Keratinocyte (primary cell): ENCODE measurements around the gene MAPT. TPM values are rescaled to one million over a fixed set of nuclear protein-coding genes. Genes with fewer than 3 reads are reported as not detected.

Source experiments
- DNase-seq: peaks from one replicate; pipeline ENCODE4 v3.0.0-alpha.2; 2011; ENCODE audit warnings: low read depth, missing footprints, low spot score
- FAIRE-seq: peaks from 2 replicates; lab custom pipeline; 2011; peaks lifted over from hg19 to GRCh38; lab: Jason Lieb, UNC
- H2AFZ ChIP-seq: 2 replicates; pipeline ENCODE4 v1.6.0; 2012; ENCODE audit warnings: low read length, control low read depth, inconsistent platforms; ENCODE audit not compliant: control insufficient read depth
- H3K27ac ChIP-seq: 2 replicates; pipeline ENCODE4 v1.5.1; 2011; ENCODE audit warnings: low read length; ENCODE audit not compliant: control insufficient read depth, insufficient read depth
- H3K27me3 ChIP-seq: 3 replicates; pipeline ENCODE4 v1.6.0; 2011; ENCODE audit warnings: low read length; ENCODE audit not compliant: control insufficient read depth, insufficient read depth; ENCODE audit errors: extremely low read depth
- H3K36me3 ChIP-seq, 2 experiments: 2 replicates in 1 of 2; 3 replicates in 1 of 2; pipeline ENCODE4 v1.5.1; 2011; ENCODE audit warnings: low read length in 2 of 2, mild to moderate bottlenecking in 1 of 2; ENCODE audit not compliant: control insufficient read depth in 2 of 2, insufficient read depth in 2 of 2; ENCODE audit errors: extremely low read depth in 1 of 2
- H3K4me1 ChIP-seq: 3 replicates; pipeline ENCODE4 v1.5.1; 2011; ENCODE audit warnings: low read length; ENCODE audit not compliant: control insufficient read depth, insufficient read depth; ENCODE audit errors: extremely low read depth
- H3K4me2 ChIP-seq: 3 replicates; pipeline ENCODE4 v1.6.0; 2011; ENCODE audit warnings: low read depth, low read length; ENCODE audit not compliant: control insufficient read depth, insufficient read depth; ENCODE audit errors: extremely low read depth
- H3K4me3 ChIP-seq, 3 experiments: fragments of 200-600 bp in 1 of 3; sonication (generic) in 1 of 3; 2 replicates in 2 of 3; 3 replicates in 1 of 3; pipeline ENCODE4 v1.5.1; 2011 to 2016; ENCODE audit warnings: low read length in 3 of 3, mild to moderate bottlenecking in 3 of 3, control low read depth in 2 of 3, inconsistent platforms in 1 of 3, low read depth in 1 of 3, mixed read lengths in 1 of 3, mixed run types in 1 of 3, moderate library complexity in 1 of 3; ENCODE audit not compliant: control insufficient read depth in 2 of 3, insufficient read depth in 2 of 3; ENCODE audit errors: extremely low read depth in 1 of 3
- H3K79me2 ChIP-seq: 2 replicates; pipeline ENCODE4 v1.6.0; 2012; ENCODE audit warnings: low read length; ENCODE audit not compliant: control insufficient read depth, insufficient read depth
- H3K9ac ChIP-seq: 3 replicates; pipeline ENCODE4 v1.6.0; 2011; ENCODE audit warnings: low read length; ENCODE audit not compliant: control insufficient read depth, insufficient read depth; ENCODE audit errors: extremely low read depth
- H3K9me1 ChIP-seq: 3 replicates; pipeline ENCODE4 v1.6.0; 2011; ENCODE audit warnings: low read length; ENCODE audit not compliant: control insufficient read depth, insufficient read depth; ENCODE audit errors: extremely low read depth
- H3K9me3 ChIP-seq: 2 replicates; pipeline ENCODE4 v1.5.1; 2012; ENCODE audit warnings: low read depth, low read length; ENCODE audit not compliant: control insufficient read depth
- H4K20me1 ChIP-seq: 3 replicates; pipeline ENCODE4 v1.6.0; 2011; ENCODE audit warnings: low read length; ENCODE audit not compliant: control insufficient read depth, insufficient read depth; ENCODE audit errors: extremely low read depth
- CTCF ChIP-seq, 3 experiments: IDR thresholded peaks in 1 of 3; conservative IDR thresholded peaks in 1 of 3; optimal IDR thresholded peaks in 1 of 3; 2 replicates in 2 of 3; 3 replicates in 1 of 3; pipeline versions ENCODE3 to v1.5.1; 2011; ENCODE audit warnings: low read length in 3 of 3, mild to moderate bottlenecking in 3 of 3, moderate library complexity in 2 of 3, control low read depth in 1 of 3, inconsistent platforms in 1 of 3; ENCODE audit not compliant: insufficient read depth in 2 of 3; ENCODE audit errors: extremely low read depth in 1 of 3
- EZH2 ChIP-seq: IDR thresholded peaks from one replicate; pipeline ENCODE4 v1.6.1; 2012; ENCODE audit warnings: inconsistent platforms, mild to moderate bottlenecking, low read length, moderate library complexity
- dilution Hi-C: fragments of 300-500 bp; cut with MboI; formaldehyde crosslinking; loops from one replicate; pipeline ENCODE4 v1.7.0; 2020; ENCODE audit warnings: low sequenced_read_pairs; ENCODE audit not compliant: extremely low pct_ligation_motif_present
- polyA plus RNA-seq, 5 experiments: library from polyadenylated mRNA; depleted of rRNA in 3 of 5; stranded (reverse) in 3 of 5; stranded (forward) in 1 of 5; unstranded in 1 of 5; fragments of >200 nt; gene quantifications; 1 replicate in 1 of 5; 2 replicates in 3 of 5; 3 replicates in 1 of 5; pipeline versions ENCODE4 v1.2.1 to v1.2.3, GENCODE V29; 2011 to 2012; ENCODE audit warnings: missing spikeins in 2 of 5, low read depth in 1 of 5, low replicate concordance in 1 of 5

Gene MAPT
- polyA plus RNA-seq, 1 donor (not counting 4 experiments of a cell fraction or from before 2014, with no cell fraction given) = 0.08 TPM

GRCh38 chr17:45847747-45848146 is 46.6 kb upstream of the MAPT start:
- FAIRE-seq = no peak
- TF ChIP-seq EZH2 (no peak), CTCF (optimal IDR thresholded peaks at IDR 0.05 in 1 of 3, IDR thresholded peaks at IDR 0.05 in 1 of 3, conservative IDR thresholded peaks at IDR 0.05 in 1 of 3; ENCODE audit: extremely low read depth in 1 of 3, insufficient read depth in 2 of 3, low read length in 3 of 3) (no peak)
- Histone ChIP-seq H3K4me1 (no peaks in the 10 kb centered on the region), H3K9ac (no peak overlapping the region), H3K27ac (no peak overlapping the region), H3K9me1 (no peaks in the 10 kb centered on the region), H3K27me3 (no peaks in the 10 kb centered on the region), H2AFZ (no peak overlapping the region), H4K20me1 (no peaks in the 10 kb centered on the region), H3K4me3 (no peak overlapping the region), H3K9me3 (no peaks in the 10 kb centered on the region), H3K79me2 (no peaks in the 10 kb centered on the region), H3K4me2 (no peak overlapping the region), H3K36me3 (no peaks in the 10 kb centered on the region)
- dilution Hi-C loops = no loop called here
- no peak for DNase-seq

GRCh38 chr17:45848405-45848804 is 45.9 kb upstream of the MAPT start:
- no peaks in the 10 kb centered on the region for H3K79me2 ChIP-seq
- H4K20me1 ChIP-seq = no peaks in the 10 kb centered on the region
- no peaks in the 10 kb centered on the region for H3K9me1 ChIP-seq
- no peaks in the 10 kb centered on the region for H3K36me3 ChIP-seq
- dilution Hi-C loops = no loop called here
- TF ChIP-seq CTCF (optimal IDR thresholded peaks at IDR 0.05 in 1 of 3, IDR thresholded peaks at IDR 0.05 in 1 of 3, conservative IDR thresholded peaks at IDR 0.05 in 1 of 3; ENCODE audit: extremely low read depth in 1 of 3, insufficient read depth in 2 of 3, low read length in 3 of 3) = no peak
- TF ChIP-seq EZH2 = no peak
- H2AFZ ChIP-seq = no peak overlapping the region
- H3K27me3 ChIP-seq = no peaks in the 10 kb centered on the region
- no peak overlapping the region for H3K4me2 ChIP-seq
- no peak for FAIRE-seq
- H3K27ac ChIP-seq = no peak overlapping the region
- H3K4me3 ChIP-seq = no peak overlapping the region
- H3K9ac ChIP-seq = no peak overlapping the region
- H3K9me3 ChIP-seq = no peaks in the 10 kb centered on the region
- no peaks in the 10 kb centered on the region for H3K4me1 ChIP-seq
- DNase-seq = no peak
